Measurements from ENCODE around the gene HOMER1.
"Not testable (repeated sequence)": the region's sequence is repeated elsewhere in the genome, so short reads cannot be mapped to it uniquely, and the experiment has no call there.

HOMER1 gene

DNA sequence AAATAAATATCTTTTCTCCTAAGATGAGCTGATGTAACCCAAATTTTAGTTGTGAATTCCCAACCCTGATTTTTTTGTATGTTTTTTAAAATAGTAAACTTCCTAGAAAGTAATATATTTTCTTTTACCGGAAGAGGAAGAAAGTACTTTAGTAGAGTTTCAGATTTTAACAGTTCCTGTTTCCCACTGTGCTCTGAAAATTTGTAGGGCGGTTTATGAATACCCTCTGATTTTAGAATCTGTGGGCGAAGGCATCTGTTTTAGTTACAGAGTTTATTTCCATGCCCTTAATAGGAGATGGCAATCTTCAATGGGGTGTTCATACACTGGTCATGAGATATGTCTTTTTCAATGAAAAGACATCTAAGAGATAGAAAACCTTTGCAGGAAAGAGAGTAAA is 3.7 kb upstream of the HOMER1 start:
- DNase-seq (ENCODE audit: low read depth in 3 of 3, low spot score in 1 of 3): no peak

DNA sequence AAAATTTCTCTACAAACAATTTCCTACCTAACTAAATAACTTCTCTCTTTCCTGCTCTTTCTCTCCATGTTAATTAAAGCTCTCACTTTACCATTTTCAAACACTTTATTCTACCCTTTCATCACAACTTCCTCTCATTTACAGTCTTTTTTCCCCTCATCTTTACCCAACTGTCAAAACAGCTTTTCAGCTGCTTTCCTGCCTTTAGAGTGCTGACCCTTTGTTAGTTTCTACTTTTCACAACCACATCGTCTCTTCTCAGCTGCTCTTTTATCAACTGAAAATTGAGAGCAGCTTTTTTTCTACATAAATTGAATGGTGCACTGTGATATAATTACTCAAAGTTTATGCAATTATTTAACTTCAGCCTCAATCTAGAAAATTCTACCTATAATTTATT is 3.1 kb upstream of the HOMER1 start:
- no peak for DNase-seq (ENCODE audit: low read depth in 3 of 3, low spot score in 1 of 3)

- DNase-seq (ENCODE audit: low read depth in 3 of 3, low spot score in 1 of 3): not testable (repeated sequence)
Measured at GRCh38 chr5:79516331-79516730, 2.4 kb upstream of the HOMER1 start.

DNA sequence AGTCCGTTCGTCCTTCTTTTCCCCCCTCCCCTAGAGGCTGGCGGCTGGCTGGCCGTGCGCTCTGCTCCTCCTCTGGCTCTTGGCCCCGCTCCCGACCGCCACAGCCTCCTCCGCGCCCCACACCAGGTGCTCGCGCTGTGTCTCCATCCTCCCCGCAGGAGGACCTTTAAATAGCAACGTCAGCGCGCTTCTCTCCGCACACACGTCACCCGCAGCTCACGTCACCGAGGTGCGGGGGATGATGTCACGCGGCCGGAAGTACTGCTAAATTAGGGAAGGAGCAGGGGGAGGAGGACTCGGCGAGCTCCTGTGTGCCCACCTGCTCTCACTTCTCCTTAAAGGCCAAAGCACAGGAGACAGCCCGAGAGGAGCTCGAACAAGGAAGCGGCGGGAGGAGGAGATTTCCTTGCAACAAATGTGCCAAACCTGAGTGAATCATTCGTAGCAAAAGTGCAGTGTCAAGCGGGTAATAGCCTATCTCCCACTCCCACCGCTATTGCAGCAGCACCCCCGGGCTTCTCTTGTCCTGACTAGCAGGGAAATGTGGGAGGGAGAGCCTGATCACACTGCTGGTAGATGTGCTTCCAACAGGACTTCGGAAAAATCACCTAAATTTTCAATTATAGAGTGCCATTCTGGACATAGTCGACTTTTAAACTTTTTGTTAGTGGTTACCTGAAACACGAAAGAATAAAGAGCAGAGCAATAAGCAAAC is 614 bp upstream of the HOMER1 start:
- peak; percentile 67 to 80 (median 77) for DNase-seq (ENCODE audit: low read depth in 3 of 3, low spot score in 1 of 3)

DNA sequence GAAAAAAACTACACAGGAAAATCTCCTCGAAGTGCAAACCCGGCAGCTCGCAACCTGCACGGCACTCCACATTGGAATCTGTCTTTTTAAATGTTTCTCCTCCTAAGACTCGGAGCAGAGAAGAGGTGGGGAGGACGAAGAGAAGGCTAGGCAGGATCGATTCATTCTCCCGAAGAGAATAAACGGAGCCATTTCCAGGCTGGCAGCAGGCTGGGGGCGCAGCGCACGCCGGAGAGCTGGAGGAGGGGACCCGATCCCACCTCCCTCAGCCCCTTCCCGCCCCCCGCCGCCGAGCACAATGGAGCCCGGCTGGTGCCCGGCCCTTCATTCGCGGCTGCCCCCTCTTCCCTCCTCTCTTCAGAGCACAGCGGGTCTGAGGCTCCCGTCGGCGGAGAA is 628 bp downstream of the HOMER1 start:
- no peak for DNase-seq (ENCODE audit: low read depth in 3 of 3, low spot score in 1 of 3)

GRCh38 chr5:79512471-79513307 is 1.2 kb downstream of the HOMER1 start:
- no peak for DNase-seq (ENCODE audit: low read depth in 3 of 3, low spot score in 1 of 3)

GRCh38 chr5:79512049-79512448 is 1.9 kb downstream of the HOMER1 start:
- DNase-seq (ENCODE audit: low read depth in 3 of 3, low spot score in 1 of 3): no peak

- DNase-seq (ENCODE audit: low read depth in 3 of 3, low spot score in 1 of 3): no peak
Measured at GRCh38 chr5:79510638-79511037, 3.3 kb downstream of the HOMER1 start.

GRCh38 chr5:79509244-79509885 is 4.6 kb downstream of the HOMER1 start:
- no peak for DNase-seq (ENCODE audit: low read depth in 3 of 3, low spot score in 1 of 3)

GRCh38 chr5:79508794-79509193 is 5.1 kb downstream of the HOMER1 start:
- DNase-seq (ENCODE audit: low read depth in 3 of 3, low spot score in 1 of 3): no peak

GRCh38 chr5:79508354-79508753 is 5.6 kb downstream of the HOMER1 start:
- DNase-seq (ENCODE audit: low read depth in 3 of 3, low spot score in 1 of 3): no peak

- no peak for DNase-seq (ENCODE audit: low read depth in 3 of 3, low spot score in 1 of 3)
Measured at GRCh38 chr5:79507251-79508205, 6.4 kb downstream of the HOMER1 start.

DNA sequence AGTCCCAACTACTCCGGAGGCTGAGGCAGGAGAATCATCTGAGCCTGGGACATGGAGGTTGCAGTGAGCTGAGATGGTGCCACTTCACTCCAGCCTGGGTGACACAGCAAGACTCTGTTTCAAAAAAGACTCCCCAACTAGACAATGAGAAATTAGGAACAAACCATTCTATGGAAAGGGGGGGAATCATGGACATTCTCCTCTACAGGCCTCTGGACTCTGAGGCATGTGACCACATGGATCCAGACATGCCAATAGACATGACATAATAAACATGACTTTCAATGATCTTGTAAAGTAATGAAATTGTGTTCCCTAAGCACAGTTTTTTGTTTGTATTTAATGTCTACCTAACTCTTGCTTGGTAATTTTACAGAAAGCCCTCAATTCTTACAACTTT is 8.8 kb downstream of the HOMER1 start:
- DNase-seq (ENCODE audit: low read depth in 3 of 3, low spot score in 1 of 3): no peak

GRCh38 chr5:79503794-79504495 is 10.0 kb downstream of the HOMER1 start:
- DNase-seq (ENCODE audit: low read depth in 3 of 3, low spot score in 1 of 3): no peak

DNA sequence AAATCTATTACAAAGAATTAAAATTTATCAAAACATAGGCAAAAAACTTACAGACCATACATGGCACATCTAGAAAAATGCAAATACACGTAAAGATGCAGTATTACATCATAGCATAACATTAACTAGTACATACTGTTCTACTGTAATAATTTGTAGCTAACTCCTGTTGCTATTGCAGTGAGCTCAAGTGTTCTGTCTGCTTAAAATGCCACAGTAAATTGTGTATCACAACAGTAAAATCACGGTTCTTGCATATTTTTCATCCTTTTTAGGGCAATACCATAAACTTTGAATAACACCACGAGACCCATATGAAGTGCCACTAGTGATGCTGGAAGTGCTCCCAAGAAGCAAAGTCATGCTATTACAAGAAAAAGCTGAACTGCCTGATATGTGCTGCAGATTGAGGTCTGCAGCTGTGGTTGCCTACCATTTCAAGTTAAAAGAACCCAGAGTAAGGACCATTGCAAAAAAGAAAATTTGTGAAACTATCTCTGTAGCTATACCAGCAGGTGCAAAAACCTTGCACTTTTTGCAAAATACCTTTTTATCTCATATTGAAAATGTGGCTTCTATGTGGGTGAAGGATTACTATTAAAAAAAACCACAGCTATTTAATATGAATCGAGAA is 14.2 kb downstream of the HOMER1 start:
- no peak for DNase-seq (ENCODE audit: low read depth in 3 of 3, low spot score in 1 of 3)

DNA sequence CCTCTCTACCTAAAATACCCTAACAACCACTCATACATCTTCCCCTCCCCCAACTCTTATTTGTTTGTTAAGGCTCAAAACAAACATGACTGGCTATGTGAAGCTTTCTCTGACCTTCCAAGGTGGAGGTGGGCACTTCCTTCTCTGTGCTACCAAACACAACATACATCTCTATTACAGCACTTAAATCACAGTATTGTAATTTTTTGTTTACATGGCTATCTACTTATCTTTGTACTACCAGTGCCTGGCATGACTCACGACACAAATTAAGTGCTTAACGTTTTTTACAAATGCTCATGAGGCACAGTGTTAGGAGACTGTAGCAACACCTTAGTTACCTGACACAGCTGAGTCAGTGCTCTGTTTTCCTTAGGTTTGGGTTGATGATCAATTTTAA is 18.6 kb downstream of the HOMER1 start:
- DNase-seq (ENCODE audit: low read depth in 3 of 3, low spot score in 1 of 3): no peak

DNA sequence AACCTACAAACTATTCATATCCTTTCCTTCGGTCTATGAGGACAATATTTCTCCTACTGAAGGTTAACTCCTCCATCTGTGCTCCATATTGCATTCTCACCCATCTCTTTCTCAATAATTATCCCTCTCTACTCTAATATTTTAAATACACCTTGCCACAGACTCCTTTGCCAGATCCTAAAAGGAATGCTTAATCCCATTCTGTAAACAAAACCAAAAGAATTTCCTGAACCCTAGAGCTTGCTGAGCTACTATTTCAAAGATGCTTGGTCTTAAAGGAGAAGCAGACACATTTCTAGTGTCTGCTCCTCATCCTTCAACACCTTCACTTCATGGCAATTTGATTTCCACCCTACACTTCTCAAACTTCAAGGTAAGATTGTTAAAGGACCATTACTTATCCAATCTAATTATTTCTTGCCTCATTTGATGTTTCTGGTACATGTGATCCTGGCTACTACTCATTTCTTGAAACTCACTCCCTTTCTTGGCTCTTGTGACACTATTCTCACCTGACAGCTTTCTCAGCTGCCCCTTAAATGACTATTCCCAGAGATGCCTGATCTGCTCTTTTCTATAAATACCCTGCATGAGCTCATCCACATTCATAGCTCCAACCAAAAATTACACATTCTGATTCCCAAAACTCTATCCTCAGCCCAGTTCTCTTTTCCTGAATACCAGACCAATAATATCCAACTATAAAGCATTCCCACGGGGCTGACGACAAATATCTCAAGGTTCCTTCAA is 20.2 kb downstream of the HOMER1 start:
- DNase-seq (ENCODE audit: low read depth in 3 of 3, low spot score in 1 of 3): no peak

GRCh38 chr5:79491690-79492317 is 22.1 kb downstream of the HOMER1 start:
- DNase-seq (ENCODE audit: low read depth in 3 of 3, low spot score in 1 of 3): no peak
